GM21360 (cell line): ENCODE results near the gene MICAL1.

Experiments
- ATAC-seq: cut with Tn5 transposase; IDR thresholded peaks from one replicate; pipeline ENCODE4 v1.9.1; 2021; ENCODE audit warnings: mild to moderate bottlenecking, moderate library complexity; ENCODE audit not compliant: unreplicated experiment

The MICAL1 gene

GRCh38 chr6:109456111-109456583 lies 575 bp upstream of the MICAL1 start:
- no peak for ATAC-seq

DNA sequence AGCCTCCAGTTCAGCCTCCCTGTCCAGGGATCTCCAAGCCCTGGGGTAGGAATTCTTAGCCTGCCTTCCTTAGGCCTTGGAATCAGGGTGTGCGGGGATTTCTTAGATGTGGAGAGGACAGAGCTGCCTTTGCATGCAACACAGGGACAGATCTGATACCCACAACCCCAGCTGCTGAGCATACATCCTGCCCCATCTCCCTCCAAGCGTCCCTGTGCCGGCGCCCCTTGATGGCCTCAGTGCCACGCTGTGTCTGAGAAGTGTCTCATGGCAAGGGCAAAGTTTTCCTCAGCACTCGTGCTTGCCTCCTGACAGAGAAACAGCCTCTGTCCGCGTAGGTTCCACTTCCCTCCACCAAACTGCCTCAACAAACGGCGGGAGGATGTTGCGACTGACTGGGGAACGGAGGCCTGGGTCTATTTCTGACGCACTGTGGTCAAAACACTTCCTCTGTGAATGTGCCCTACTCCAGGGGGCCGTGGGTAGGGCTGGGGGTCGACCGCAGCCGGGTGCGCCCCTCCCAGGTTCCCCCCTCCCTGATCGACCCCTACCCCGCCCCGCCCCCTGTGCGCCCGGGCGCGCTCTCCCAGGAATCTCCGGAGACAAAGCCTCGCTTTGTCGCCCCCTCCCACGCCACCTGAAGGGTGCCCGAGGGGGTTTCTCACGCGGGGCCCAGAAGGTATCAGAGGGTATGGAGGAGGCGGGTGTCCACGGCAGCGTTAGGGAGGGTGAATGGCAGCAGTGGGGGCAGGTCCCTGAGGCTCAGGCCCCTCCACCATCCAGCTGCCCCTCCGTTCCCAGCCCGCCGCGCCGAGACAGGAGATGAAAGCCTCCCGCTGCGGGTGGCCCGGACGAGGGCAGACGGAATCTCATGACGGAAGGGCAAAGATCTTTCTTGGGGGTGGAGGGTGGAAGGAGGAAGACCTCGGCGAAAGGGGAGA lies 806 bp downstream of the MICAL1 start:
- ATAC-seq = peak; percentile 24

- ATAC-seq = no peak
These were observed 1.7 kb downstream of the MICAL1 start for GRCh38 chr6:109453594-109454495.

GRCh38 chr6:109453156-109453555 lies 2.4 kb downstream of the MICAL1 start:
- no peak for ATAC-seq

GRCh38 chr6:109452181-109452580 lies 3.4 kb downstream of the MICAL1 start:
- ATAC-seq = no peak

- ATAC-seq = no peak
These were observed 4.2 kb downstream of the MICAL1 start for GRCh38 chr6:109451376-109451775.

- no peak for ATAC-seq
These were observed 4.8 kb downstream of the MICAL1 start for GRCh38 chr6:109450801-109451200.

DNA sequence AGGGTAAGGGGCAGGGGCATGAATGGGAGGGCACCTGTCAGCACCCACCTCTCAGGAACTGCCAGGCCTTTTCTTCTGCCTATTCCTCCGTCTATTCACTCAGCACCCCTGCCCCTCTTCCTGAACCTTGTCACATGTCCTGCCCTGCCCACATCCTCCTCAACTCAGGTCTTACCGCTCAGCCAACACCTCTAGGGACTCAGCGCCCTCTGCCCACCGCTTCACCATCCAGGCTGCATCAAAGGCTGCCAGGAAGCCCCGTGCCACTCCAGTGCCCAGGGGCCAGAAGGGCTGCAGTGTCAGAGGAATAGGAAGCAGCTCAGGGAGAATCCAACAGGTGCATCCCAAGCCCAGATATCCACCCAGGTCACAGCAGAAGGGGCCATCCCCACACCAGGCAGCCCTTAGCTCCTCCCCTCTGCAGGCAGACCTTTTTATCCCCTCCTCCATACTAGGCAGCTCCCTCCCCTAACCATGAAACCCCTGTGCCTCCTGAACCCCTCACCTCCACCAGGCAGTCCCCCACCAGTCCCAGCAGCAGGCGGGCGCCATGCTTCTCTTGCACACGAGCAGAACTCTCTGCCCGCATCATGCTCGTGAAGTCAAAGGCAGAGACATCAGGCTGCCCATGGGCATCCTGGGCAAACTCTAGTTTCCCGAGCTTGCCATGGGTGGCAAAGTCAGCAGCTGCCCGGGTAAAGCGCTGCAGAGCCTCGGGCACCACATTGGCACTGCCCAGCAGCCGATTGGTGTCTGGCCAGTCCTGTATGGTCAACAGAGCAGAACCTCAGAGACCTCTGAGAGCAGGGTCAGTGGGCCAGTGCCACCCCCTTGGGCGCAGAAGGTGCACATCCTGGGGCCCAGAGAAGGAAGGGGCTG lies 5.5 kb downstream of the MICAL1 start:
- ATAC-seq = no peak

- ATAC-seq = no peak
These were observed 6.3 kb downstream of the MICAL1 start for GRCh38 chr6:109449064-109449794.

DNA sequence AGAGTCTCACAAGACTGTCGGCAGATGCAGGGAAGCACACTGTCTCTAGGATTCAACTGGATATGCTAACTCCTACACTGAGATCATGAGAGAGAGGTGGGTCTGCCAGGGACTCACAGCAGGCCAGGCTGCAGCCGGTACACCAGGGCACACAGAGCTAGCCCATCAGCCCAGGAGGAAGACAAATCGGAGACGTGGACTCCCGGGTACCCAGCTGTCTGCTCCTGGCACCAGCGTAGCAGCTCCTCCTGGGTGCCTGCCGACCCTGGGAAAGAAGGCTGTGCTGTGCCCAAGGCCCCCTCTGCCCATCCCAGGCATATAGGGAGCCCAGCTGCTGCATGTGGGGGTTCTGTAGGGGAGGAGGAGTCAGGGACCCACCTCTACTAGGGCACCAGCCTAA lies 7.0 kb downstream of the MICAL1 start:
- no peak for ATAC-seq

DNA sequence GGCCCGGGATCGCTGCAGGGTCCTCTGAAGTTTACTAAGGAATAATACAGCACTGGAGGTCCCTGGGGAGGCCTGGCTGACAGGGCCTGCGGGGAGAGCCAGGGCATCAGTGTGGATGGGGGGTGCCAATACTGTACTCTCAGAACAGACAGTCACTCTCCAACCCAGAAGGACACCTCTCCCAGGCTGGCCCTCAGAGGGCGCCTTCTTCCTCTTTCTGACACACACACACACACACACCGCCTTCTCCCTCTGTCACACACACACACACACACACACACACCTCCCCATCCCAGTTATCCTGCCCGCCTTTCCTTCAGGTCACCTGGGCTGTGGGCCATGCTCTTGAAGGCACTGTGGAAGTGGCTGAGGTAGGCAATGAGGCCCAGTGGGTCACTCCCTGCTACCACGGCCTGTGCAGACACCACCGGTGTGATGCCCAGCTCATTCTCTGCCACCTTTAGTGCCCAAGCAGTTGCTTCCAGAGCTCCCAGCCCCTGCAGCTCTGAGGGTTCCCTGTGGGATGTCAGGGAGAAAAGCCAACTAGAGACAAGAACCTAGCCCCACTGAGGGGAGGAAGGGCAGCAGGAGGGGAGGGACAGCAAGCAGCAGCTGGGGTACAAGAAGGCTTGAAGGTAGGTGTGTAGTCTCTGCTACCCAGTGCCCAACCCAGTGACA lies 7.6 kb downstream of the MICAL1 start:
- ATAC-seq = no peak

DNA sequence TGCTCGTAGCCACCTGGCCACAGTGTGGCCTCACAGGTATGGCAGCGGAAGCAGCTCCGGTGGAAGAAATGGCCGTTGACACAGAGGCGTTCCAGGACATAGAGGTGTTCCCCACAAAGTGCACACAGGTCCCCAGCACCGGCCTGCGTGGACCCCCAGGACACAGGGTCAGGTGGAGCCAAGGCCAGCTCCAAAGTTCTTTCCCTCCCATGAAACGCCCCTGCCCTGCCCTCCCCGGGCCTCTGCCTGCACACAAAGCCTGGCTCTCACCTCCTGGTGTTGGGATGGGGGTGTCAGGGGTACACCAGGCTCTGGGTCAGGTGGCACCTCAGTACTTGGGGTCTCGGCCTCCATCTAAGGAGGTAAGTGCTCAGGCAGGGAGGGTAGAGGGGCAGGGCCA lies 8.5 kb downstream of the MICAL1 start:
- no peak for ATAC-seq

GRCh38 chr6:109446541-109446940 lies 9.0 kb downstream of the MICAL1 start:
- ATAC-seq = no peak

- no peak for ATAC-seq
These were observed 9.5 kb downstream of the MICAL1 start for GRCh38 chr6:109446072-109446471.

DNA sequence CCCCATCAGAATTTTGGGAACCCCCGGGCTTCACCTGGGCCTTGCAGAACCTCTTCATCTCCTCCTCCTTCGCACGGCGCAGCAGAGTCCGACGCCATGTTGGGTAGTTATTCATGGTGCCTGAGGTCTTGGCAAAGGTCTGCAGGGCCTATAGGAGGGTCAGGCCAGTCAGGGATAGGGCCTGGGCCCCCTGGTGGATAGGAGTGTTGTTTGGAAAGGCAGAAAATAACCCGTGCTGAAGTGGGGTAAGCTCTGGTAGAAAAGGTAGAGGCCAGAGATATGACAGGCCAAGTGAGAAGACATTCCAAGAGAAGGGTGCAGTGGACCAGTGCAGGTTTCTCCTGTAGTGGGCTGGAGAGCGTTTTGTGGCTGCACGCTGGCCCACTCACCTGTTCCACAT lies 10.2 kb downstream of the MICAL1 start:
- ATAC-seq = no peak

DNA sequence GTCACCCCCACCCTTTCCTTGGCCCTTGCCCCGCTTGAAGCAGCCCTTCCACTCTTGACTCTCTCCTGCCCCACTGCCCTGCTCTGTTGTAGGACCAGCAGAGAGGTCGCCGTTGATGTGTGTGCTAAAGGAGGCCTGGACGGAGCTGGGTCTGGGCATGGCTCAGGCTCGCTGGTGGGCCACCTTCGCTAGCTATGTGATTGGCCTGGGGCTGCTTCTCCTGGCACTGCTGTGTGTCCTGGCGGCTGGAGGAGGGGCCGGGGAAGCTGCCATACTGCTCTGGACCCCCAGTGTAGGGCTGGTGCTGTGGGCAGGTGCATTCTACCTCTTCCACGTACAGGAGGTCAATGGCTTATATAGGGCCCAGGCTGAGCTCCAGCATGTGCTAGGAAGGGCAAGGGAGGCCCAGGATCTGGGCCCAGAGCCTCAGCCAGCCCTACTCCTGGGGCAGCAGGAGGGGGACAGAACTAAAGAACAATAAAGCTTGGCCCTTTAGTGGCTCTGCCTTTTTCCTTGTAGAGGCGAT lies 12.1 kb downstream of the MICAL1 start:
- ATAC-seq = no peak

- ATAC-seq = no peak
These were observed 13.1 kb downstream of the MICAL1 start for GRCh38 chr6:109442393-109442924.

DNA sequence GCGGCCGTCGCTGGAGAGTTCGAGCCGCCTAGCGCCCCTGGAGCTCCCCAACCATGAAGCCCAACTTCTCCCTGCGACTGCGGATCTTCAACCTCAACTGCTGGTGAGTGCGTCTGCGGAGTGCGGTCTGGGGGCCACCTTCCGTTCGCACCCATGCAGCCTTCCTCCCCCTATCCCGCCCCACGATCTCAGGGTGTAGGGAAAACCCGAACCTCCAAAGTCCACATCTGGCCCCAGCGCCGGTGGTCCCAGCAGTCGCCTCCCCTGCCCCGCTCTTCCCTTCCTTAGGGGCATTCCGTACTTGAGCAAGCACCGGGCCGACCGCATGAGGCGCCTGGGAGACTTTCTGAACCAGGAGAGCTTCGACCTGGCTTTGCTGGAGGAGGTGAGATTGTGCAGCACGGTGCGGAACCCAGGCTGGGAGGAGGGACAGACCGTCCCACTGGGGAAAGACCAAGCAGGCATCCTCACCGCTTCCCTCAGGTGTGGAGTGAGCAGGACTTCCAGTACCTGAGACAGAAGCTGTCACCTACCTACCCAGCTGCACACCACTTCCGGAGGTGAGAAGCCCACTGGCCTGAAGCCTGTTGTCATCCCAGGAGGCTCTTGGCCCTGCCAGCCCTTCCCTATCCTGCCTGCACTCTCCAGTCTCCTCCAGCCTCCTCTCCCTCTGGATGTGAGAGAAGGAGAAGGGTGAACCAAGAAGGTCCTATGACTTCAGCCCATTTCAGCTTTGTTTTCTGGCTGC lies 14.3 kb downstream of the MICAL1 start:
- ATAC-seq = peak; percentile 15
